ENCODE results near the gene POU2F3. TPM values are rescaled to one million over a fixed set of nuclear protein-coding genes. Genes with fewer than 3 reads are reported as not detected.

Gene POU2F3
- total and polyA plus RNA-seq, 8 donors: 0.18 to 1.9 (median 1.3) TPM; not detected in 2

DNA sequence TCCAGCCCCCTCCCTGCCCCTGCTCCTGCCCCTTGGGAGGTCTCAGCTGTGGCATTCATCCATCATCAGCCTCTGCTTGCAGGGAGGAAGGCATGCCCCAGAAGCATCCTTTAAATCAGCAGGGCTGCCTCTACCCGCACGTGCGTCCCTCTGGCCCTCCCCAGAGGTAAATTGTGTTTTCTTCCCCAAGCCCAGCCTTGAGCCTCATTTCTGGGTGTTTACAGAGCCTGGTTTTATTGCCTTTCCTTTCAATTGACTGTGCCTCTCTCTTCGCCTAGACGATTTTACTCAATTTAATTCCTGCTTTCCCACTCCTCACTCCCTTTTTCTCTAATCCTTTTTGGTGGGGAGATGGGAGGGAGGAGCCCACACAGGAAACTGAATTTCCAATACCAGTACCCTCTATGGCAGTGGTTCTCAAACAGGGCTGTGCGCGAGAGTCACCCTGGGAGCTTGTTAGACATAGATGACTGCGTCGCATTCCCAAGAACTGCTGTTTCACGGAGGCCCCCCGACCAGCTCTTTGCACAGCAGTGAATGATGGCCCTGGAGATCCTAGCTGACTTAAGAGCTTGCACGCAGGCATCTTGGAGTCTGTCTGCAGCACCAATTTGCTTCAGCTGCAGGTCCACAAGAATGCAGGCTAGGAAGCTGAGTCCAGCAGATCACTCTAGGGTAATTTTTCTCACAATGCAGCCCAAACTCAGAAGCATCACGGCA, 44.2 kb upstream of the POU2F3 start:
- Histone ChIP-seq H3K4me3 (no peak overlapping the region), H3K36me3 (no peaks in the 10 kb centered on the region), H3K27ac (no peak overlapping the region), H3K27me3 (peaks cover 0 to 5% (median 0%) of the 10 kb centered on the region in 3 donors), H3K4me1 (peaks cover 0 to 6% (median 3%) of the 10 kb centered on the region in 4 donors), H3K9me3 (no peaks in the 10 kb centered on the region)
- TF ChIP-seq EP300 (IDR thresholded peaks at IDR 0.05) (no peak), POLR2AphosphoS5 (IDR thresholded peaks at IDR 0.05) (no peak), POLR2A (IDR thresholded peaks at IDR 0.05) (no peak)
- TF ChIP-seq, protein P1, sequence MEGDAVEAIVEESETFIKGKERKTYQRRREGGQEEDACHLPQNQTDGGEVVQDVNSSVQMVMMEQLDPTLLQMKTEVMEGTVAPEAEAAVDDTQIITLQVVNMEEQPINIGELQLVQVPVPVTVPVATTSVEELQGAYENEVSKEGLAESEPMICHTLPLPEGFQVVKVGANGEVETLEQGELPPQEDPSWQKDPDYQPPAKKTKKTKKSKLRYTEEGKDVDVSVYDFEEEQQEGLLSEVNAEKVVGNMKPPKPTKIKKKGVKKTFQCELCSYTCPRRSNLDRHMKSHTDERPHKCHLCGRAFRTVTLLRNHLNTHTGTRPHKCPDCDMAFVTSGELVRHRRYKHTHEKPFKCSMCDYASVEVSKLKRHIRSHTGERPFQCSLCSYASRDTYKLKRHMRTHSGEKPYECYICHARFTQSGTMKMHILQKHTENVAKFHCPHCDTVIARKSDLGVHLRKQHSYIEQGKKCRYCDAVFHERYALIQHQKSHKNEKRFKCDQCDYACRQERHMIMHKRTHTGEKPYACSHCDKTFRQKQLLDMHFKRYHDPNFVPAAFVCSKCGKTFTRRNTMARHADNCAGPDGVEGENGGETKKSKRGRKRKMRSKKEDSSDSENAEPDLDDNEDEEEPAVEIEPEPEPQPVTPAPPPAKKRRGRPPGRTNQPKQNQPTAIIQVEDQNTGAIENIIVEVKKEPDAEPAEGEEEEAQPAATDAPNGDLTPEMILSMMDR (IDR thresholded peaks at IDR 0.05): no peak
- WGBS, 5 donors: 64 to 80% (median 76%) methylated on average over 13 of the region's 13 CpGs
- DNase-seq: peak in 1 of 2 donors; percentile 56
- intact Hi-C loops (cut with DNase I; ENCODE audit: low total_unique reads): no loop called here

DNA sequence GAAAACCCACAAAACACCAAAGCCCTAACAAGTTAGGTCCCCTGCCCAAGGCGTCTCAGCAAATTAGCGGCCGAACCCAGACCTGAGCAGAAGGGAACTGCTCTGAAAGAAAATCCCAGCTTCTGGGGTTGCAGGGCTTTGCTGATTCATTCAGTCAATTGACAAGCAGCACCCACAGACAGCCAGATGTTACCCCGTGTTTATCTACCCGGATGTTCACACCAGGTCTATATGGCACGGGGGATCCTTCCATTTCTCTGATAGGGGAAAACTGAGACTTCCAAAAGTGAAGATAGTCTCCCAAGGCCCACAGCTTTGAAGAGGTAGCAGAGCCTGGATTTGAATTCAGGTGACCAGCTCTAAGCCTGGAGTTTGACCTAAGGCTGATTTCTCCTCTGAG, 43.1 kb upstream of the POU2F3 start:
- 80 to 92% (median 88%) methylated on average over 6 of the region's 6 CpGs for WGBS, 5 donors
- H3K36me3 ChIP-seq: no peaks in the 10 kb centered on the region
- TF ChIP-seq, protein P1 (IDR thresholded peaks at IDR 0.05): no peak
- TF ChIP-seq EP300 (IDR thresholded peaks at IDR 0.05) (no peak), POLR2A (IDR thresholded peaks at IDR 0.05) (no peak)
- no peaks in the 10 kb centered on the region for H3K9me3 ChIP-seq
- intact Hi-C loops (cut with DNase I; ENCODE audit: low total_unique reads): no loop called here
- H3K27me3 ChIP-seq: peaks cover 0 to 5% (median 0%) of the 10 kb centered on the region in 3 donors
- no peak overlapping the region for H3K4me3 ChIP-seq
- H3K4me1 ChIP-seq: peaks cover 0 to 6% (median 3%) of the 10 kb centered on the region in 4 donors
- H3K27ac ChIP-seq: no peak overlapping the region
- DNase-seq: no peak

DNA sequence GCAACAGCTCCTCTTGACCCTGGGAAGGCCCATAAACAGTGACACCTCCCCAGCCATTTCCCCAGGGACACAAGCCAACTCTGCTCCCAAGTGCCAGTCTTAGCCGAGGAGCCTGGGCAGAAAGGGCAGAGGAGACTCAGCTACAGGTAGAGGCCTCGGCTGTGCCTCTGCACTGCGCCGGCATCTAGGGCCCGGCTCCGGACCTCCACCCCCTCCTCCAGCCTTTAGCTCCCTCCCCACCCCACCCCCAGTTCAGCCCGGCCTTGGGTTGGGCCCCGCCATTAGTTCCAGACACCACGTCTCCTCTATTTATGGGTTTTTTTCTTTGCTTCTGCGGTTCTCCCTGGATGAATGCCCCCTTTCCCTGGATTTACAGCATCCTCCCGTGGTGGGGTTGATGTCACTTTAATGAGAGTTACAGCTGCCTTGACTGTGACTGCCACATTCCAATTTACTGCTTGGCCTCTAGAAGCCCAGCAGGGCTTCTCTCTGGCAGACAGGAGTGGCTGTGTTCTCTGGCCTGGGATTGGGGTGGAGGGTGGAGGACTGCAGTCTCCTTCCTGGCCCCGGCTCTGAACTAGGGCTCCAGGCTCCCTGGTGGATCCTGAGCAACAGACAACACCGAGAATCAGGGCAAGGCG, 42.6 kb upstream of the POU2F3 start:
- 66 to 79% (median 70%) methylated on average over 12 to 14 of the region's 14 CpGs for WGBS, 5 donors
- no peak overlapping the region for H3K4me3 ChIP-seq
- H3K4me1 ChIP-seq: peaks cover 0 to 6% (median 3%) of the 10 kb centered on the region in 4 donors
- no peaks in the 10 kb centered on the region for H3K9me3 ChIP-seq
- no peaks in the 10 kb centered on the region for H3K36me3 ChIP-seq
- no peak for TF ChIP-seq POLR2AphosphoS5 (IDR thresholded peaks at IDR 0.05)
- TF ChIP-seq, protein P1 (IDR thresholded peaks at IDR 0.05): no peak
- TF ChIP-seq EP300 (IDR thresholded peaks at IDR 0.05): no peak
- TF ChIP-seq POLR2A (IDR thresholded peaks at IDR 0.05): no peak
- H3K27ac ChIP-seq: no peak overlapping the region
- intact Hi-C loops (cut with DNase I; ENCODE audit: low total_unique reads): no loop called here
- DNase-seq: peak in 1 of 2 donors; percentile 59
- peaks cover 0 to 5% (median 0%) of the 10 kb centered on the region in 3 donors for H3K27me3 ChIP-seq

DNA sequence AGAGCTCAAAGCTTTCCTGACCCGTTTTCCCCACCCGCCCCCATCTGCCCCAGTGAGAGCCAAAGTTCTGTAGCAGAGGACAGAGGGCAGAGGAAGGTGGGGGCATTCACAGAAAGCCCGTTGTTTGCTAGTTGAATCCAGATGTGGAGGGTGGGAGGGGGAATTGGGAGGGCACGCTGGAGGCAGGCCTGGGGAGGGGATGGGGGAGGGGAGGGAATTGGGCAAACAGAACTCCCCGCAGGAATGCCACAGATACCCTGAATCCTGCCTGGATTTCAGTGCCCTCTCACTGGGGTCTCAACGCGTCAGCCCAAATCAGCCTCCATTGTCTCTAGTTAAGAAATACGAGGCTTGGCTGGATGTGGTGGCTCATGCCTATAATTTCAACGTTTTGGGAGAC, 42.0 kb upstream of the POU2F3 start:
- peaks cover 0 to 5% (median 0%) of the 10 kb centered on the region in 3 donors for H3K27me3 ChIP-seq
- H3K4me3 ChIP-seq: no peak overlapping the region
- 72 to 79% (median 75%) methylated on average over 8 to 9 of the region's 9 CpGs for WGBS, 5 donors
- TF ChIP-seq EP300 (IDR thresholded peaks at IDR 0.05): no peak
- no peak for TF ChIP-seq POLR2AphosphoS5 (IDR thresholded peaks at IDR 0.05)
- TF ChIP-seq, protein P1 (IDR thresholded peaks at IDR 0.05): no peak
- TF ChIP-seq POLR2A (IDR thresholded peaks at IDR 0.05): no peak
- peaks cover 0 to 6% (median 1%) of the 10 kb centered on the region in 4 donors for H3K4me1 ChIP-seq
- H3K27ac ChIP-seq: no peak overlapping the region
- no peak for DNase-seq
- no peaks in the 10 kb centered on the region for H3K9me3 ChIP-seq
- H3K36me3 ChIP-seq: no peaks in the 10 kb centered on the region
- intact Hi-C loops (cut with DNase I; ENCODE audit: low total_unique reads): no loop called here

Data from stomach (tissue), 9 donors.